Lower lobe of right lung (tissue), 2 donors: ENCODE results near the gene UBAC2. TPM values are rescaled to one million over a fixed set of nuclear protein-coding genes. Genes with fewer than 3 reads are reported as not detected.

Experiments used
- ATAC-seq, 2 donors: fragments of 200-7000 bp; cut with Tn5 transposase; one replicate each; pipeline ENCODE4 v1.9.1; 2020 to 2022; ENCODE audit warnings: mild to moderate bottlenecking in 2 of 2, moderate library complexity in 2 of 2
- DNase-seq: peaks from one replicate; pipeline ENCODE4 v3.0.0-alpha.2; 2020
- H3K27ac ChIP-seq: fragments of 200-600 bp; one replicate; pipeline ENCODE4 v1.8.0; 2022
- H3K27me3 ChIP-seq: fragments of 200-600 bp; one replicate; pipeline ENCODE4 v1.8.0; 2022; ENCODE audit warnings: low read depth
- H3K36me3 ChIP-seq: fragments of 200-600 bp; one replicate; pipeline ENCODE4 v1.8.0; 2022; ENCODE audit warnings: mild to moderate bottlenecking
- H3K4me1 ChIP-seq: fragments of 200-600 bp; one replicate; pipeline ENCODE4 v1.8.0; 2022
- H3K4me3 ChIP-seq: fragments of 200-600 bp; one replicate; pipeline ENCODE4 v1.8.0; 2022; ENCODE audit warnings: mild to moderate bottlenecking
- H3K9me3 ChIP-seq: fragments of 200-600 bp; one replicate; pipeline ENCODE4 v1.8.0; 2022
- CTCF ChIP-seq: fragments of 200-600 bp; IDR thresholded peaks from one replicate; pipeline ENCODE4 v1.8.0; 2022; ENCODE audit warnings: antibody characterized with exemption, mild to moderate bottlenecking
- intact Hi-C: fragments of 100-400 bp; cut with DNase I; formaldehyde crosslinking; loops from one replicate; pipeline ENCODE4 v1.11.0; 2022
- microRNA-seq: library from miRNA; unstranded; fragments of <30 nt; microRNA quantifications from one replicate; pipeline ENCODE4 v1.2.0, GENCODE V29; 2020; ENCODE audit warnings: borderline number of aligned reads
- total RNA-seq: library from RNA; stranded (reverse); fragmentation: NEBNext Ultra II Directional; extraction: Animal tissue kit (Norgen Biotek cat#: 25700); gene quantifications from one replicate; pipeline ENCODE4 v1.2.1, GENCODE V29; 2021
- donor health status: DM: no; HTN: yes; CAD: no; lungs with severe emphysema.

Gene UBAC2
- total RNA-seq, 1 donor from 2014 or later = 44.5 TPM

GRCh38 chr13:99433543-99434075 is 233.0 kb downstream of the UBAC2 start:
- no peak for TF ChIP-seq CTCF
- no peaks in the 10 kb centered on the region for H3K27me3 ChIP-seq
- no peak overlapping the region for H3K4me3 ChIP-seq
- no peaks in the 10 kb centered on the region for H3K9me3 ChIP-seq
- no peaks in the 10 kb centered on the region for H3K36me3 ChIP-seq
- ATAC-seq = no peak
- H3K27ac ChIP-seq = no peak overlapping the region
- intact Hi-C loops = no loop called here
- DNase-seq = no peak
- H3K4me1 ChIP-seq = peaks cover 27% of the 10 kb centered on the region

DNA sequence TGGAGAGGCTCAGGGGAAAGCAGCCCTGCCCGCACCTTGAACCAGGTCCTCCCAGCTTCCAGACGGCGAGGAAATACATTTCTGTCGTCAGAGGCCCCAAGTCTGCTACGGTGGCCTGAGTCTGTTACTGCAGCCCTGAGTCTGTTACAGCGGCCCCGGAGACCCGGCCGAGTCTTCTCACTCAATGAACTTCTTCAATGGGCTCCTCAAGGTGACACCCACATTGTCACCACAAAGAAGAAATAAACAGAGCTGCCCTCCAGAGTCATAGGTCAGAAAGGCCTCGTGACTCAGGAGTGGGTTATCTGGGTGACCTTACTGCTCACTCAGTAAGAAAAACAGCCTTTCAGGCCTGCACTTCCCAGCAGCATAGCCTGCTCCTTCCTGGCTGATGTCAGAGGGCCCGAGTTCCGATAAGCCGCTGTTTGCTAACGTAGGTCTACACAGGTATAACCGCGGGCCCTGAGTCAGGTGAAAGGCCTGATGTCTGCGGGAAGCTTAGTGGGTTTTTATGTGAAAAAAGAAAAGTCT is 233.7 kb downstream of the UBAC2 start:
- Histone ChIP-seq H3K4me1 (peaks cover 29% of the 10 kb centered on the region), H3K27ac (no peak overlapping the region), H3K9me3 (no peaks in the 10 kb centered on the region), H3K36me3 (no peaks in the 10 kb centered on the region), H3K4me3 (no peak overlapping the region), H3K27me3 (no peaks in the 10 kb centered on the region)
- DNase-seq = no peak
- ATAC-seq = peak in 1 of 2 donors; percentile 5
- TF ChIP-seq CTCF = no peak
- intact Hi-C loops = no loop called here

DNA sequence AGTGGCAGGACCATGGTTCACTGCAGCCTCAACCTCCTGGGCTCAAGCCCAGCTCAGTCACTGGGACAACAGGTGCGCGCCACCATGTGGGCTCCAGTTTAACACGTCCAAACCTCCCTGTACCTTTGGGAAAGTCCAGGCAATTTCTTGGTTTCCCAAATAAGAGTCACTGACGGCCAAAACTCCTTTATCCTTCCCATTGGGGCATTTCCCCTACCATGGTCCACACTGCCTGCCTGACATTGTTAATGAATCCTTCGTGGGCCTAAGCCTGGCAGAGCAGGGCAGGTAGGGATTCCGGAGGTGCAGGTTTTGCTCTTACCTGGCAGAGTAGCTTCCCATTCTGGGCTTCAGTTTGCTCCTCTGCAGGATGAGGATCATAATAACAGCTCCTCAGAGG is 234.5 kb downstream of the UBAC2 start:
- Histone ChIP-seq H3K4me3 (no peak overlapping the region), H3K9me3 (no peaks in the 10 kb centered on the region), H3K27ac (no peak overlapping the region), H3K36me3 (no peaks in the 10 kb centered on the region), H3K27me3 (no peaks in the 10 kb centered on the region), H3K4me1 (peaks cover 33% of the 10 kb centered on the region)
- no peak for ATAC-seq
- TF ChIP-seq CTCF = no peak
- DNase-seq = no peak
- intact Hi-C loops = no loop called here

DNA sequence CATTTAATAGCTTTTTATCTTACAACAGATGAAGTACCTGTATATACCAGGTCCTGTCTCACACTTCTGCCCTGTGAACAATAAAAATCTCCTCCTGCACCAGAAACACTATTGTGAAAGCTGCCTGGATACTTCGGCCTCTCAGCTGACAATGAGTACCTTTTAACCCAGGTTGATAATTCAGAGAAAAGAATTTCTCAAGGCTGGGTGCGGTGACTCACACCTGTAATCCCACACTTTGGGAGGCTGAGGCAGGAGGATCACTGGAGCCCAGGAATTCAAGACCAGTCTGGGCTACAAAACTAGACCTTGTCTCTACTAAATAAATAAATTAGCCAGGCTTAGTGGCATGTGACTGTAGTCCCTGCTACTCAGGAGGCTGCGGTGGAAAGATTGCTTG is 235.3 kb downstream of the UBAC2 start:
- no peak overlapping the region for H3K4me3 ChIP-seq
- DNase-seq = no peak
- H3K4me1 ChIP-seq = peaks cover 33% of the 10 kb centered on the region
- no peaks in the 10 kb centered on the region for H3K36me3 ChIP-seq
- no peak for TF ChIP-seq CTCF
- no peak overlapping the region for H3K27ac ChIP-seq
- peak in 1 of 2 donors; percentile 4 for ATAC-seq
- peaks cover 2% of the 10 kb centered on the region for H3K27me3 ChIP-seq
- intact Hi-C loops = no loop called here
- no peaks in the 10 kb centered on the region for H3K9me3 ChIP-seq

Small RNA genes lying within 50 kb of the gene (microRNA-seq; reads per million reads assigned to microRNA genes)
- not detected for gene MIR623

Other genes starting within 250 kb of the UBAC2 start
- 153 TPM for gene DOCK9, start 222.8 kb upstream of the UBAC2 start, total RNA-seq
- 0.38 TPM for gene GPR18, start 57.5 kb downstream of the UBAC2 start, total RNA-seq
- gene GPR183, start 106.5 kb downstream of the UBAC2 start, total RNA-seq = 9.0 TPM